ENCODE measurements around the gene CCDC107. TPM values are rescaled to one million over a fixed set of nuclear protein-coding genes. Genes with fewer than 3 reads are reported as not detected.
"Not testable (repeated sequence)": the region's sequence is repeated elsewhere in the genome, so short reads cannot be mapped to it uniquely, and the experiment has no call there.

The CCDC107 gene
- total and polyA plus RNA-seq, 2 of the 13 experiments (the other 11 are each of a cell fraction or from before 2014, with no cell fraction given): 7.1 to 15.2 TPM

- in situ Hi-C loops (cut with HindIII; ENCODE audit: extremely low pct_ligation_motif_present, low pct_unique_long_range_greater_than_20kb); H3K36me3 ChIP-seq (replicated peaks in 1 of 2; ENCODE audit: control insufficient read depth in 1 of 2, insufficient read depth in 2 of 2, low read length in 2 of 2); H3K27ac ChIP-seq (ENCODE audit: extremely low read length, insufficient read depth, low read length); H2AFZ ChIP-seq (ENCODE audit: low read length); H3K4me3 ChIP-seq (replicated peaks in 1 of 3; ENCODE audit: insufficient read depth in 1 of 3, low read depth in 2 of 3, low read length in 3 of 3); H3K4me2 ChIP-seq (ENCODE audit: low read depth, low read length); FAIRE-seq; DNase-seq (ENCODE audit: low spot score); H3K9ac ChIP-seq (ENCODE audit: insufficient read depth, low read depth, low read length); intact Hi-C loops (cut with micrococcal nuclease; ENCODE audit: unreplicated experiment); H3K27me3 ChIP-seq (ENCODE audit: control insufficient read depth in 1 of 2, insufficient read depth in 2 of 2, low read length in 2 of 2); ATAC-seq; POLR2A ChIA-PET; H3K79me2 ChIP-seq (ENCODE audit: insufficient read depth, low read length); H4K20me1 ChIP-seq (ENCODE audit: insufficient read depth, low read length); BruUV-seq (replicated peaks); H3K4me1 ChIP-seq (ENCODE audit: insufficient read depth, low read length); CTCF ChIA-PET (ENCODE audit: low intra/inter-chr PET ratio, low total read pairs); H3K9me3 ChIP-seq (ENCODE audit: low read length): not testable (repeated sequence)
- WGBS (ENCODE audit: low lambda C conversion rate): 75% methylated on average over 6 of the region's 6 CpGs
Measured at GRCh38 chr9:35636877-35637246, 21.2 kb upstream of the CCDC107 start.

GRCh38 chr9:35637427-35637955 is 20.6 kb upstream of the CCDC107 start:
- 62% methylated on average over 9 of the region's 9 CpGs for WGBS (ENCODE audit: low lambda C conversion rate)
- H3K79me2 ChIP-seq (ENCODE audit: insufficient read depth, low read length); POLR2A ChIA-PET; H3K36me3 ChIP-seq (replicated peaks in 1 of 2; ENCODE audit: control insufficient read depth in 1 of 2, insufficient read depth in 2 of 2, low read length in 2 of 2); DNase-seq (ENCODE audit: low spot score); H4K20me1 ChIP-seq (ENCODE audit: insufficient read depth, low read length); ATAC-seq; H3K9ac ChIP-seq (ENCODE audit: insufficient read depth, low read depth, low read length); H3K4me1 ChIP-seq (ENCODE audit: insufficient read depth, low read length); intact Hi-C loops (cut with micrococcal nuclease; ENCODE audit: unreplicated experiment); BruUV-seq (replicated peaks); H3K4me2 ChIP-seq (ENCODE audit: low read depth, low read length); FAIRE-seq; H3K27ac ChIP-seq (ENCODE audit: extremely low read length, insufficient read depth, low read length); H2AFZ ChIP-seq (ENCODE audit: low read length); H3K9me3 ChIP-seq (ENCODE audit: low read length); CTCF ChIA-PET (ENCODE audit: low intra/inter-chr PET ratio, low total read pairs); H3K4me3 ChIP-seq (replicated peaks in 1 of 3; ENCODE audit: insufficient read depth in 1 of 3, low read depth in 2 of 3, low read length in 3 of 3); in situ Hi-C loops (cut with HindIII; ENCODE audit: extremely low pct_ligation_motif_present, low pct_unique_long_range_greater_than_20kb); H3K27me3 ChIP-seq (ENCODE audit: control insufficient read depth in 1 of 2, insufficient read depth in 2 of 2, low read length in 2 of 2): not testable (repeated sequence)

- BruUV-seq (replicated peaks); FAIRE-seq; CTCF ChIA-PET (ENCODE audit: low intra/inter-chr PET ratio, low total read pairs): not testable (repeated sequence)
Measured at GRCh38 chr9:35638751-35639150, 19.3 kb upstream of the CCDC107 start.

GRCh38 chr9:35639225-35639624 is 18.9 kb upstream of the CCDC107 start:
- H2AFZ ChIP-seq (ENCODE audit: low read length); intact Hi-C loops (cut with micrococcal nuclease; ENCODE audit: unreplicated experiment); FAIRE-seq; in situ Hi-C loops (cut with HindIII; ENCODE audit: extremely low pct_ligation_motif_present, low pct_unique_long_range_greater_than_20kb); H3K4me3 ChIP-seq (replicated peaks in 1 of 3; ENCODE audit: insufficient read depth in 1 of 3, low read depth in 2 of 3, low read length in 3 of 3); CTCF ChIA-PET (ENCODE audit: low intra/inter-chr PET ratio, low total read pairs); H3K9me3 ChIP-seq (ENCODE audit: low read length); H3K4me2 ChIP-seq (ENCODE audit: low read depth, low read length); ATAC-seq; BruUV-seq (replicated peaks); H3K27ac ChIP-seq (ENCODE audit: extremely low read length, insufficient read depth, low read length); H4K20me1 ChIP-seq (ENCODE audit: insufficient read depth, low read length); H3K27me3 ChIP-seq (ENCODE audit: control insufficient read depth in 1 of 2, insufficient read depth in 2 of 2, low read length in 2 of 2); H3K79me2 ChIP-seq (ENCODE audit: insufficient read depth, low read length); H3K4me1 ChIP-seq (ENCODE audit: insufficient read depth, low read length); H3K36me3 ChIP-seq (replicated peaks in 1 of 2; ENCODE audit: control insufficient read depth in 1 of 2, insufficient read depth in 2 of 2, low read length in 2 of 2); DNase-seq (ENCODE audit: low spot score); H3K9ac ChIP-seq (ENCODE audit: insufficient read depth, low read depth, low read length): not testable (repeated sequence)
- 88% methylated on average over 1 of the region's 1 CpG for WGBS (ENCODE audit: low lambda C conversion rate)
- POLR2A ChIA-PET: interaction anchor here (1.4 kb wide), 1 partner anchor 8 kb away, joined by 3 read pairs; no protein-coding TSS in a partner anchor

More at GRCh38 chr9:35638751-35639150, 19.3 kb upstream of the CCDC107 start:
- H3K27me3 ChIP-seq (ENCODE audit: control insufficient read depth in 1 of 2, insufficient read depth in 2 of 2, low read length in 2 of 2); H3K4me2 ChIP-seq (ENCODE audit: low read depth, low read length); H3K79me2 ChIP-seq (ENCODE audit: insufficient read depth, low read length); H3K36me3 ChIP-seq (replicated peaks in 1 of 2; ENCODE audit: control insufficient read depth in 1 of 2, insufficient read depth in 2 of 2, low read length in 2 of 2); H3K9me3 ChIP-seq (ENCODE audit: low read length); H3K27ac ChIP-seq (ENCODE audit: extremely low read length, insufficient read depth, low read length); in situ Hi-C loops (cut with HindIII; ENCODE audit: extremely low pct_ligation_motif_present, low pct_unique_long_range_greater_than_20kb); H3K9ac ChIP-seq (ENCODE audit: insufficient read depth, low read depth, low read length); ATAC-seq; intact Hi-C loops (cut with micrococcal nuclease; ENCODE audit: unreplicated experiment); H3K4me3 ChIP-seq (replicated peaks in 1 of 3; ENCODE audit: insufficient read depth in 1 of 3, low read depth in 2 of 3, low read length in 3 of 3); H2AFZ ChIP-seq (ENCODE audit: low read length); H4K20me1 ChIP-seq (ENCODE audit: insufficient read depth, low read length); DNase-seq (ENCODE audit: low spot score); H3K4me1 ChIP-seq (ENCODE audit: insufficient read depth, low read length): not testable (repeated sequence)
- POLR2A ChIA-PET: interaction anchor here (1.4 kb wide), 1 partner anchor 9 kb away, joined by 3 read pairs; no protein-coding TSS in a partner anchor
- 70% methylated on average over 7 of the region's 8 CpGs for WGBS (ENCODE audit: low lambda C conversion rate)
